Fibroblast of villous mesenchyme (primary cell): Measurements from ENCODE around the gene PRKG1. TPM values are rescaled to one million over a fixed set of nuclear protein-coding genes. Genes with fewer than 3 reads are reported as not detected.

Experiments used
- DNase-seq: peaks from one replicate; pipeline ENCODE4 v3.0.0-alpha.2; 2010; ENCODE audit warnings: low read depth
- H3K4me3 ChIP-seq: 2 replicates; pipeline ENCODE4 v1.5.1; 2011; ENCODE audit warnings: low read depth, mild to moderate bottlenecking, low read length
- CTCF ChIP-seq: IDR thresholded peaks from 2 replicates; pipeline ENCODE4 v1.5.1; 2012; ENCODE audit warnings: low read depth, mild to moderate bottlenecking, low read length; ENCODE audit not compliant: insufficient read depth
- total RNA-seq: library from RNA; depleted of rRNA; stranded (reverse); fragments of >200 nt; gene quantifications from 2 replicates; pipeline ENCODE4 v1.2.3, GENCODE V29; 2012

PRKG1 gene
- total RNA-seq, 1 donor: 19.0 TPM

GRCh38 chr10:51186361-51186760 lies 112.1 kb downstream of the PRKG1 start:
- DNase-seq: no peak

GRCh38 chr10:51188008-51188407 lies 113.7 kb downstream of the PRKG1 start:
- H3K4me3 ChIP-seq: no peak overlapping the region
- no peak for DNase-seq
- no peak for TF ChIP-seq CTCF

More at GRCh38 chr10:51186361-51186760, 112.1 kb downstream of the PRKG1 start:
- H3K4me3 ChIP-seq: no peak overlapping the region
- no peak for TF ChIP-seq CTCF

GRCh38 chr10:51188866-51189265 lies 114.6 kb downstream of the PRKG1 start:
- DNase-seq: no peak
- TF ChIP-seq CTCF: no peak
- H3K4me3 ChIP-seq: no peak overlapping the region

GRCh38 chr10:51196508-51197175 lies 122.4 kb downstream of the PRKG1 start:
- TF ChIP-seq CTCF: no peak
- H3K4me3 ChIP-seq: no peak overlapping the region
- DNase-seq: no peak

GRCh38 chr10:51198170-51198569 lies 123.9 kb downstream of the PRKG1 start:
- no peak overlapping the region for H3K4me3 ChIP-seq
- no peak for TF ChIP-seq CTCF
- DNase-seq: no peak

GRCh38 chr10:51201947-51202346 lies 127.7 kb downstream of the PRKG1 start:
- TF ChIP-seq CTCF: no peak
- DNase-seq: no peak
- H3K4me3 ChIP-seq: no peak overlapping the region

GRCh38 chr10:51203359-51203758 lies 129.1 kb downstream of the PRKG1 start:
- H3K4me3 ChIP-seq: no peak overlapping the region
- no peak for TF ChIP-seq CTCF
- DNase-seq: no peak
